BLaER1 treated with 17β-estradiol and CSF1 and Interleukin-3, amounts not matched to agents 10 nM and 100 nM (cell line): ENCODE data around the gene SLC25A25.

Source experiments
- H3K27ac ChIP-seq, 11 experiments: shearing (Covaris generic); formaldehyde crosslinking; 2 replicates each; pipeline ENCODE4 v1.8.1; 2022
- H3K27me3 ChIP-seq, 11 experiments: shearing (Covaris generic); formaldehyde crosslinking; 2 replicates each; pipeline ENCODE4 v1.8.1; 2022
- H3K36me3 ChIP-seq, 11 experiments: shearing (Covaris generic); formaldehyde crosslinking; 2 replicates each; pipeline ENCODE4 v1.8.1; 2022
- H3K4me1 ChIP-seq, 10 experiments: shearing (Covaris generic); formaldehyde crosslinking; 2 replicates each; pipeline ENCODE4 v1.8.1; 2022
- H3K4me2 ChIP-seq, 11 experiments: shearing (Covaris generic); formaldehyde crosslinking; 2 replicates each; pipeline ENCODE4 v1.8.1; 2022
- H3K4me3 ChIP-seq, 10 experiments: shearing (Covaris generic); formaldehyde crosslinking; 2 replicates each; pipeline ENCODE4 v1.8.1; 2022
- H3K9ac ChIP-seq, 11 experiments: shearing (Covaris generic); formaldehyde crosslinking; 2 replicates each; pipeline ENCODE4 v1.8.1; 2022
- H3K9me3 ChIP-seq, 11 experiments: shearing (Covaris generic); formaldehyde crosslinking; replicated peaks in 1 of 11; 2 replicates each; pipeline ENCODE4 v1.8.1; 2022
- H4K20me1 ChIP-seq, 11 experiments: shearing (Covaris generic); formaldehyde crosslinking; 2 replicates each; pipeline ENCODE4 v1.8.1; 2022
- Cebpa-rat ChIP-seq, 11 experiments: shearing (Covaris generic); IDR thresholded peaks; 2 replicates each; pipeline ENCODE4 v1.8.1; 2022

SLC25A25 gene

GRCh38 chr9:128094166-128094949 is 26.3 kb downstream of the SLC25A25 start:
- peak overlapping the region; percentile 54 to 96 (median 76) for H3K27ac ChIP-seq
- H4K20me1 ChIP-seq: peaks cover 65 to 100% (median 93%) of the 10 kb centered on the region in 11 experiments; a peak in 21 of 22 replicates
- TF ChIP-seq Cebpa-rat (IDR thresholded peaks at IDR 0.05): no peak
- peaks cover 0 to 48% (median 15%) of the 10 kb centered on the region in 11 experiments; a peak in 16 of 22 replicates for H3K36me3 ChIP-seq
- H3K9ac ChIP-seq: peak overlapping the region; percentile 58 to 84 (median 67)
- no peaks in the 10 kb centered on the region for H3K9me3 ChIP-seq
- H3K4me2 ChIP-seq: peak overlapping the region; percentile 70 to 94 (median 87)
- H3K27me3 ChIP-seq: no peaks in the 10 kb centered on the region
- peak overlapping the region in 6 of 10 experiments; percentile 30 to 53 (median 36); a peak in 10 of 20 replicates for H3K4me3 ChIP-seq
- peaks cover 88 to 99% (median 93%) of the 10 kb centered on the region in 10 experiments for H3K4me1 ChIP-seq

- Histone ChIP-seq H3K9ac (peak overlapping the region; percentile 4 to 84 (median 47); a peak in 17 of 22 replicates), H4K20me1 (peaks cover 71 to 100% (median 94%) of the 10 kb centered on the region in 11 experiments), H3K4me2 (peak overlapping the region; percentile 70 to 94 (median 87)), H3K4me1 (peaks cover 92 to 99% (median 95%) of the 10 kb centered on the region in 10 experiments), H3K9me3 (no peaks in the 10 kb centered on the region), H3K4me3 (peak overlapping the region in 1 of 10 experiments; percentile 17; a peak in 1 of 20 replicates), H3K36me3 (peaks cover 0 to 42% (median 15%) of the 10 kb centered on the region in 11 experiments; a peak in 15 of 22 replicates), H3K27me3 (no peaks in the 10 kb centered on the region), H3K27ac (peak overlapping the region; percentile 45 to 96 (median 74))
- TF ChIP-seq Cebpa-rat (IDR thresholded peaks at IDR 0.05): no peak
These were observed 27.0 kb downstream of the SLC25A25 start for GRCh38 chr9:128094950-128095544.

GRCh38 chr9:128096616-128097536 is 28.8 kb downstream of the SLC25A25 start:
- Histone ChIP-seq H3K36me3 (peaks cover 10 to 58% (median 19%) of the 10 kb centered on the region in 11 experiments; a peak in 20 of 22 replicates), H3K4me3 (no peak overlapping the region), H3K4me1 (peaks cover 95 to 99% (median 97%) of the 10 kb centered on the region in 10 experiments), H4K20me1 (peaks cover 75 to 100% (median 93%) of the 10 kb centered on the region in 11 experiments), H3K9me3 (no peaks in the 10 kb centered on the region), H3K27me3 (no peaks in the 10 kb centered on the region), H3K4me2 (peak overlapping the region; percentile 80 to 98 (median 91)), H3K9ac (peak overlapping the region in 10 of 11 experiments; percentile 1 to 73 (median 52); a peak in 12 of 22 replicates), H3K27ac (peak overlapping the region in 9 of 11 experiments; percentile 1 to 68 (median 56); a peak in 12 of 22 replicates)
- no peak for TF ChIP-seq Cebpa-rat (IDR thresholded peaks at IDR 0.05)

- H3K4me3 ChIP-seq: peak overlapping the region in 4 of 10 experiments; percentile 41 to 62 (median 47); a peak in 7 of 20 replicates
- peaks cover 18 to 59% (median 27%) of the 10 kb centered on the region in 11 experiments; a peak in 21 of 22 replicates for H3K36me3 ChIP-seq
- no peak; a peak in 1 of 22 replicates for TF ChIP-seq Cebpa-rat (IDR thresholded peaks at IDR 0.05)
- no peaks in the 10 kb centered on the region for H3K9me3 ChIP-seq
- H3K27me3 ChIP-seq: no peaks in the 10 kb centered on the region
- H3K27ac ChIP-seq: peak overlapping the region; percentile 34 to 68 (median 56); a peak in 21 of 22 replicates
- H3K4me1 ChIP-seq: peaks cover 95 to 99% (median 97%) of the 10 kb centered on the region in 10 experiments
- peak overlapping the region; percentile 1 to 73 (median 56); a peak in 19 of 22 replicates for H3K9ac ChIP-seq
- peaks cover 75 to 100% (median 93%) of the 10 kb centered on the region in 11 experiments for H4K20me1 ChIP-seq
- H3K4me2 ChIP-seq: peak overlapping the region; percentile 80 to 98 (median 91)
These were observed 29.7 kb downstream of the SLC25A25 start for GRCh38 chr9:128097543-128098296.

GRCh38 chr9:128098297-128099230 is 30.5 kb downstream of the SLC25A25 start:
- Histone ChIP-seq H3K4me1 (peaks cover 95 to 99% (median 97%) of the 10 kb centered on the region in 10 experiments), H3K27ac (peak overlapping the region; percentile 34 to 68 (median 57); a peak in 21 of 22 replicates), H3K4me3 (peak overlapping the region; percentile 5 to 62 (median 44)), H4K20me1 (peaks cover 71 to 100% (median 93%) of the 10 kb centered on the region in 11 experiments), H3K4me2 (peak overlapping the region; percentile 80 to 98 (median 91)), H3K9ac (peak overlapping the region; percentile 39 to 73 (median 61); a peak in 21 of 22 replicates), H3K9me3 (no peaks in the 10 kb centered on the region), H3K27me3 (no peaks in the 10 kb centered on the region), H3K36me3 (peaks cover 24 to 67% (median 36%) of the 10 kb centered on the region in 11 experiments)
- peak in 5 of 11 experiments; percentile 13 to 36 (median 27); a peak in 1 of 22 replicates for TF ChIP-seq Cebpa-rat (IDR thresholded peaks at IDR 0.05)

GRCh38 chr9:128099231-128099931 is 31.3 kb downstream of the SLC25A25 start:
- peak overlapping the region in 10 of 11 experiments; percentile 43 to 68 (median 56); a peak in 19 of 22 replicates for H3K27ac ChIP-seq

More at GRCh38 chr9:128099231-128099931, 31.3 kb downstream of the SLC25A25 start:
- Histone ChIP-seq H3K4me1 (peaks cover 96 to 100% (median 98%) of the 10 kb centered on the region in 10 experiments), H3K9me3 (no peaks in the 10 kb centered on the region), H3K9ac (peak overlapping the region; percentile 39 to 77 (median 61); a peak in 20 of 22 replicates), H4K20me1 (peaks cover 71 to 100% (median 96%) of the 10 kb centered on the region in 11 experiments), H3K27me3 (no peaks in the 10 kb centered on the region), H3K36me3 (peaks cover 32 to 76% (median 44%) of the 10 kb centered on the region in 11 experiments), H3K4me3 (peak overlapping the region; percentile 5 to 62 (median 44)), H3K4me2 (peak overlapping the region; percentile 80 to 98 (median 91))
- TF ChIP-seq Cebpa-rat (IDR thresholded peaks at IDR 0.05): no peak
